ENCODE measurements around the gene ALX4.

The ALX4 gene

DNA sequence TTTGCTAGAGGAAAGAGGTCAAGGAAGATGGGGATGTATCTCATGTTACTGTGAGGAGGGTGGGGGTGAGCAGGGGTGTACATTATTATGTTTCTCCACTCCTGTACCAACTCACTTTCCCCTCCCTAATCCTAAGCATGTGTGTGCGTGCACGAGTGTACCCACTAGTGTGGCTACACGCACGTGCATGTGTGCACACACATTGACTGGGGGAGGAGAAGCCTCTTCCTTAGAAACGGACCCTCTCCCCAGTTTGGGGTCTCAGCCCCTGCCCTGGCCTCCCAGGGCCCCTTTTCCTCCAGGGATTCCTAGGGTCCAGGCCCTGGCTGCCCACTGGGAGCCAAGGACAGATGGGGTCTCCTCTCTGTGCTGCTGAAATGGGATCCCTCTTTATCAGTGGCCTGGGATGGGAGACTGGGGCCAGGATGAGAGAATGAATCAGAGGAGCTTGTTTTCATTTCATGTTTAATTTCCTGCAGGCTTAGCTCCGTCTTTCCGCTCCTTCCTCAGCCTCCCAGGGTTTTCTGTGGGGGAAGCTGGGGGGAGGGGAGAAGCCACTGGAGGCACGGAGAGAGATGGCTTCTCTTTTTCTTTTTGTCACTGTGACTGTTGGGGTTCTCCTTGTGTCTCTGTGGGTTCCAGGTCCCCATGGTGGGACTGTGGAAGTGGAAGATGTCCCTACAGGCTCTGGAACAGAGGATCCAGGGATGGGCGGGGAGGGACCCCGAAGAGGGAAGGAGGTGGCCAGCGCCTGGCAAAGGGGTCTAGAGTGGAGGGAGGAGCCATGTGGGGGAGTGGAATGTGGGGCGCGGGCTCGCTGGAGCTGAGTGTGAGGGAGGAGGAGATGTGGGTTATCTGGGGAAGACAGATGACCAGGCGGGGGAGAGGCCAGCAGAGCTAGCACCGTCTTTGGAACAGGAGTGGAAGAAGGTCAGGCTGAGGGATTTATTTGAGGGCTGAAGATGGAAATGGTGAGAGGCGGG is 40.3 kb downstream of the ALX4 start:
- peak; percentile 27 to 60 for DNase-seq
- TF ChIP-seq GATA1 (IDR thresholded peaks at IDR 0.05; ENCODE audit: low read depth, low read length) (no peak), POLR2A (IDR thresholded peaks at IDR 0.05; ENCODE audit: low read length) (no peak)

- no peak for DNase-seq
- TF ChIP-seq POLR2A (IDR thresholded peaks at IDR 0.05; ENCODE audit: low read length) (no peak), GATA1 (IDR thresholded peaks at IDR 0.05; ENCODE audit: low read depth, low read length) (no peak)
Observed at GRCh38 chr11:44268614-44269080, 41.3 kb downstream of the ALX4 start.

GRCh38 chr11:44267750-44268613 is 42.0 kb downstream of the ALX4 start:
- TF ChIP-seq POLR2A (IDR thresholded peaks at IDR 0.05; ENCODE audit: low read length), result no peak

DNA sequence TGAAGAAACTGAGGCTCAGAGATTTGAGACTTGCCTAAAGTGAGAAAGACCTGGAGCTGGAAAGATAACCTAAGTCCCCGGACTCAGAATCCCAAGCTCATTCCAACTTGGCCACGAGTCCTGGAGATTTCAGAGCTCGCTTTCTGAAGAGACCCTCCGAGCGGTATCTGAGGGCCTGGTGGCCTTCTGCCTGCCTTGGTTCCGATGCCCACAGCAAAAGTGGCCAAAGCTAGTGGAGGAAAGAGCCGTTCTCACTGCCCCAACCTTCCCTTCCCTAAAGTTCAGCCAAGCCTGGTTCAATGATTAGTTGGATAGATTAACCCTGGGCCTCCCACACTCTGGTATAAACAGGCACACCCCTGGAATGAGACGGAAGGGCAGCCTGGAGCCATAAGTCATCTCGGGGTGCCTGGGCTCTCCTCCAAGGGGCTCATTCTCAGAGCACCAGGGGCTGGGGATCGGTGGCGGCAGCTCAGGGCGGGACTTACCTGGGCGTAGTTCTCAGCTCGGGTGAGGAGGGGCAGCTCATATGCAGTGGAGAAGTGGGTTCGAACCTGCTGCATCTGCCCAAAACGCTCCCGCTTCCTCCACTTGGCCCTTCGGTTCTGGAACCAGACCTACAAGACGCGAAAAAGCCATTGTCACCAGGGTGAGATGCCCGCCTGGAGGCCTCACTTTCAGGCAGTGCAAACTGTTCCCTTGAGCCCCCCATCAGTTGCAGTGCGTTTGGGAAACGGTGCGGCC is 42.8 kb downstream of the ALX4 start:
- DNase-seq, result no peak
- no peak for TF ChIP-seq GATA1 (IDR thresholded peaks at IDR 0.05; ENCODE audit: low read depth, low read length)
- no peak for TF ChIP-seq POLR2A (IDR thresholded peaks at IDR 0.05; ENCODE audit: low read length)

More at GRCh38 chr11:44267750-44268613, 42.0 kb downstream of the ALX4 start:
- no peak for DNase-seq

GRCh38 chr11:44266056-44266780 is 43.7 kb downstream of the ALX4 start:
- TF ChIP-seq POLR2A (IDR thresholded peaks at IDR 0.05; ENCODE audit: low read length) (no peak), GATA1 (IDR thresholded peaks at IDR 0.05; ENCODE audit: low read depth, low read length) (no peak)
- no peak for DNase-seq

DNA sequence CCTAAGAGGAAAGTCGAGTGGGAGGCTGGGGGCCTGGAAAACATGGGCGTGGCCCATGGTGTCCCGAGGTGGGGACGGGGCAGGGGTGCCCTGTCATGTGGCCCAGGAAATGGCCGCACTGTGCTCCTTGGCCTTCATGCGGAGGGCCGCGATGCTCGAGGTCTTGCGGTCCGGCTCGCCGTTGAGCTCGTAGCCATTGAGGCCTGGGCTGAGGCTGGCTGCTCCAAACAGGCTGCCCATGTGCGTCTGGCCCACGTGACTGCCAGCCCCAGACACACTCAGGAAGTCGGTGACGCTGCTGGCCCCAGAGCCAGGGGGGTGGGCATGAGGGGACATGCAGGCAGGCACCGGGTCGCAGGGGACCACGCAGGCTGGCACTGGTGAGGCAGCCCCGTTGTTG is 45.2 kb downstream of the ALX4 start:
- TF ChIP-seq POLR2A (IDR thresholded peaks at IDR 0.05; ENCODE audit: low read length), result no peak
- no peak for DNase-seq

DNA sequence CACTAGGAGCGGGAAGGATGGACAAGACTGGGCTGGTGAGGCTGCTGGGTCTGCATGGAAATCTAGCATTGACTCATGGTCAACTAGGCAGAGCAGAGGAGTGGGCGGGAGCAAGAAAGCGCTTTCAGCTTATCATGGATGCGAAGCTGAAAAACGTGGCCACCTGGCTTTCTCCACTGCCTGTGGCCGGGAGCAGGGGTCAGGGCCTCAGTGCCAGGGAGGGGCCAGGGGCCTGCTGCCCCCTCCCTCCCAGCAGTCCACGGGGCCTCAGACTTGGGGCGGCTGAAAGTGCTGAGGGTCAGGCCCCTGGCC is 45.5 kb downstream of the ALX4 start:
- DNase-seq, result no peak
- no peak for TF ChIP-seq POLR2A (IDR thresholded peaks at IDR 0.05; ENCODE audit: low read length)

DNA sequence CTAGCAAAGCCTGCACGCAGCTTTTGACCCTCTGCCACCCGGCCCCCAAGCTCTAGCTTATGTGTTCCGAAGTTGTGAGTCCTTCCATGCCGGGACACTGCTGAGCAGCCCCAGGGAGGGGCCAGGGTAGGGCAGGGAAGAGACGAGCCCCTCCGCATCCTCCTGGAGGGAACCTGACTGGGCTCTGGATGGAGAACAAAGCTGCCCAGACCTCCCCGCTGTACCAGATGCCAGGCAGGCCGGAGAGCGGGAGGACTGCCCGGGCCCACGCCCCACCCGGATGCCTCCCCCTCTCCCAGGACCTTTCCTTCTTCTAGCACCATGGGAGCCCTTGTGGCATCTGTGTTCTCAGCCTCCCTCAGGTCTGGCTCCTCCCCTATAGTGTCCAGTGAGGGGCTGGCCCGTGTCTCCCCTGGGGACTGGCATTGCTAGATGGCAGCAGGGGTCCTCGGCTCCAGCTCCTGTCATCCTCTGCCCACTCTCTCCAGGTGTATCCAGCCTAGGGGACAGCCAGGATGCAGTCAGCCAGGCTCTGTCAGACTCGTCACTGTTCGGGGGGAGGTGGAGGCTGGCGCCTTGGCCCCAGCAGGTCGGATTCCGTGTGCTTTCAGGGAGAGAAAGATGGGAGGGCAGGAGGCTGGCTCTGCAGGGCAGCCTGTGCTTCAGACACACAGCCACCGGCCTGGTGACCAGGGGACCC is 46.1 kb downstream of the ALX4 start:
- DNase-seq, result no peak
- TF ChIP-seq POLR2A (IDR thresholded peaks at IDR 0.05; ENCODE audit: low read length) (no peak), GATA1 (IDR thresholded peaks at IDR 0.05; ENCODE audit: low read depth, low read length) (no peak)

- DNase-seq, result no peak
Observed at GRCh38 chr11:44261800-44262591, 47.9 kb downstream of the ALX4 start.

DNA sequence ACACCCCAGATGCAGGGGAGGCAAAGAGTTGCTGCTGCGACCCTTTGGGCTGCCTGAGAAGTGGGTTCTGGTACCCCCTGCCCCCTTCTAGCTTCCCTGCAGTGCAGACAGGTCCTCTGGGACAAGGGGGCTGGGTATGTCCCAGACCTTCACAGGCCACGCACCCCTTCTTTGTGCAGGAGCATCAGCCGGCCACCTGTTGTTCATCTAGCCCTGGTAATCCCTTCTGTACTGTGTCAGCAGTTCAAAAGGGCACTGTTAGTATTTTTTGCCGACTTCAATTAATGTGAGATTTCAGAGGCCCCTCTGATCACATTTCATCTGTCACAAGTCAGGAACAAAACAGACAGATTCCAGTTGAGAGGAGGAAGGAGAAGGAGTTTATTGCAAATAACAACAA is 49.9 kb downstream of the ALX4 start:
- no peak for TF ChIP-seq GATA1 (IDR thresholded peaks at IDR 0.05; ENCODE audit: low read depth, low read length)
- no peak for TF ChIP-seq POLR2A (IDR thresholded peaks at IDR 0.05; ENCODE audit: low read length)
- no peak for DNase-seq

More at GRCh38 chr11:44261800-44262591, 47.9 kb downstream of the ALX4 start:
- no peak for TF ChIP-seq POLR2A (IDR thresholded peaks at IDR 0.05; ENCODE audit: low read length)
- TF ChIP-seq GATA1 (IDR thresholded peaks at IDR 0.05; ENCODE audit: low read depth, low read length), result no peak

DNA sequence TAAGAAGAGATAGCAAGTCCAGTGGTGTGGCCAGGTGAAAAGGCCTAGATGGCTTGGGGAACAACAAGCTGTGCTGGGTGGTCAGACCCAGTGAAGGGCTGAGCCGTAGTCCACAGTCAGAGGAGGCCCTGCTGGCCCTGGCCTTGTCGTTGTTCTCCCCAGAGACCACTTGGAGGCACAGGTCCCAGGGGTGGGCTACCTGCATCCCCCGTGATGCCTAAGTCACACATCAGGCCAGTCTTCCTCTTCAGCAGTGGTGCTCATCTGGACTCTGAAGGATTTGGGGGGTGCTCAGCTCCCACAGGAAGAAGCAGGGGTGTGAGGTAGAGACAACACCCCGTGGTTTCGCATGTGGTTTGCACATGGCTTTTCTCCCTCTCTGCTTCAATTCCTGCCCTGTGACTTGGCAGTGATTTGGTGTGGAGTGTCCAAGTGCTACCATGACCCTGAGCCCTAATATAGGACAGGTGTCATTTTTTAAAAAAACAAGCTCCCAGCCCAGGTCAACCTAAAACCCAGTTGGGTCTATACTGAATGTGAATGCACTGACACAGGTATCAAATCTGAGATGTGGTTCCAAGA is 51.0 kb downstream of the ALX4 start:
- TF ChIP-seq GATA1 (IDR thresholded peaks at IDR 0.05; ENCODE audit: low read depth, low read length) (no peak), POLR2A (IDR thresholded peaks at IDR 0.05; ENCODE audit: low read length) (no peak)
- DNase-seq, result no peak

GRCh38 chr11:44258190-44258489 is 51.8 kb downstream of the ALX4 start:
- TF ChIP-seq POLR2A (IDR thresholded peaks at IDR 0.05; ENCODE audit: low read length) (no peak), GATA1 (IDR thresholded peaks at IDR 0.05; ENCODE audit: low read depth, low read length) (no peak)

More at GRCh38 chr11:44258190-44258489, 51.8 kb downstream of the ALX4 start:
- no peak for DNase-seq

Data from erythroblast (primary cell).